HepG2 (cell line): Measurements from ENCODE around the gene NRBP1. TPM values are rescaled to one million over a fixed set of nuclear protein-coding genes. Genes with fewer than 3 reads are reported as not detected.

ENCODE experiments used
- AGO2 ChIP-seq: fragments of 200-400 bp; formaldehyde crosslinking; optimal IDR thresholded peaks from 2 replicates; pipeline ENCODE3; 2017; ENCODE audit warnings: mild to moderate bottlenecking, low read depth, low read length, moderate library complexity
- BCL6 ChIP-seq: IDR thresholded peaks from 2 replicates; pipeline ENCODE4 v1.6.1; 2016; ENCODE audit warnings: missing genetic modification reagents, missing compliant biosample characterization
- CBX5 ChIP-seq: sonication (generic); formaldehyde crosslinking; IDR thresholded peaks from 2 replicates; pipeline ENCODE4 v1.4.0; 2020; ENCODE audit warnings: missing genetic modification reagents, borderline replicate concordance
- ETV5 ChIP-seq: IDR thresholded peaks from 2 replicates; pipeline ENCODE4 v1.6.1; 2018; ENCODE audit warnings: missing biosample characterization, missing genetic modification reagents, inconsistent platforms, borderline replicate concordance
- FOXK2 ChIP-seq: fragments of 450-650 bp; IDR thresholded peaks from 2 replicates; pipeline ENCODE4 v1.6.1; 2016
- HNRNPH1 ChIP-seq: fragments of 200-400 bp; formaldehyde crosslinking; optimal IDR thresholded peaks from 2 replicates; pipeline ENCODE3; 2017; ENCODE audit warnings: mild to moderate bottlenecking, low read depth, low read length
- MIXL1 ChIP-seq: IDR thresholded peaks from 2 replicates; pipeline ENCODE4 v1.6.1; 2016
- NKX3-1 ChIP-seq: sonication (generic); formaldehyde crosslinking; IDR thresholded peaks from 2 replicates; pipeline ENCODE4 v1.5.0; 2020; ENCODE audit warnings: missing genetic modification reagents
- NR2F2 ChIP-seq: IDR thresholded peaks from 2 replicates; pipeline ENCODE4 v1.6.1; 2012; ENCODE audit warnings: low read depth, inconsistent platforms, borderline replicate concordance
- RARA ChIP-seq: IDR thresholded peaks from 2 replicates; pipeline ENCODE4 v1.6.1; 2016; ENCODE audit warnings: missing genetic modification reagents, missing compliant biosample characterization
- RCOR2 ChIP-seq: IDR thresholded peaks from 2 replicates; pipeline ENCODE4 v1.6.1; 2016; ENCODE audit warnings: missing biosample characterization, missing genetic modification reagents
- RFX3 ChIP-seq: IDR thresholded peaks from 2 replicates; pipeline ENCODE4 v1.6.1; 2016; ENCODE audit warnings: missing biosample characterization, missing genetic modification reagents
- RXRA ChIP-seq: sonication (generic); formaldehyde crosslinking; IDR thresholded peaks from 2 replicates; pipeline ENCODE4 v1.5.1; 2020; ENCODE audit warnings: missing genetic modification reagents
- SAP130 ChIP-seq: IDR thresholded peaks from 2 replicates; pipeline ENCODE4 v1.6.1; 2016; ENCODE audit warnings: low read depth
- SOX13 ChIP-seq, 3 experiments: fragments of 450-650 bp in 1 of 3; sonication (generic) in 1 of 3; formaldehyde crosslinking in 1 of 3; IDR thresholded peaks in 2 of 3; conservative IDR thresholded peaks in 1 of 3; 2 replicates each; pipeline versions ENCODE4 v1.5.0 to v1.6.1; 2016 to 2020; ENCODE audit warnings: antibody characterized with exemption in 1 of 3, mild to moderate bottlenecking in 1 of 3, missing compliant biosample characterization in 1 of 3, missing genetic modification reagents in 1 of 3, moderate library complexity in 1 of 3
- TBL1XR1 ChIP-seq: fragments of 150-350 bp; IDR thresholded peaks from 2 replicates; pipeline ENCODE4 v1.6.1; 2014; ENCODE audit warnings: borderline replicate concordance, low read length; ENCODE audit not compliant: partially characterized antibody
- TEAD3 ChIP-seq: optimal IDR thresholded peaks from 2 replicates; pipeline ENCODE3; 2016; ENCODE audit warnings: borderline replicate concordance
- TP53 ChIP-seq: sonication (generic); formaldehyde crosslinking; conservative IDR thresholded peaks from 2 replicates; pipeline ENCODE4 v1.4.0; 2020; ENCODE audit warnings: missing genetic modification reagents
- ZKSCAN8 ChIP-seq: IDR thresholded peaks from 2 replicates; pipeline ENCODE4 v1.6.1; 2016; ENCODE audit warnings: borderline replicate concordance, missing genetic modification reagents, missing compliant biosample characterization
- ZMYM3 ChIP-seq: sonication (generic); formaldehyde crosslinking; IDR thresholded peaks from 2 replicates; pipeline ENCODE4 v1.5.1; 2020; ENCODE audit warnings: mild to moderate bottlenecking, missing genetic modification reagents
- ZNF292 ChIP-seq: sonication (generic); formaldehyde crosslinking; IDR thresholded peaks from 2 replicates; pipeline ENCODE4 v1.8.1; 2022; ENCODE audit warnings: mild to moderate bottlenecking, low read depth, missing genetic modification reagents, borderline replicate concordance
- ZNF773 ChIP-seq: sonication (generic); formaldehyde crosslinking; IDR thresholded peaks from 2 replicates; pipeline ENCODE4 v1.4.0; 2020; ENCODE audit warnings: missing genetic modification reagents, borderline replicate concordance
- polyA plus RNA-seq, 8 experiments: library from polyadenylated mRNA; depleted of rRNA in 3 of 8; stranded (reverse) in 7 of 8; unstranded in 1 of 8; fragments of >200 nt; fragmentation: Illumina TruSeq in 4 of 8; extraction: Trizol in 4 of 8; gene quantifications; 2 replicates each; pipeline versions ENCODE4 v1.2.1 to v1.2.3, GENCODE V29; 2011 to 2016; ENCODE audit warnings: low read depth in 4 of 8, missing spikeins in 1 of 8, mixed read lengths in 1 of 8; ENCODE audit not compliant: insufficient read depth in 1 of 8
- total RNA-seq, 5 experiments: library from RNA; depleted of rRNA; stranded (reverse); fragments of >200 nt; fragmentation: Illumina TruSeq; extraction: Trizol; gene quantifications; 2 replicates each; pipeline ENCODE4 v1.2.3, GENCODE V29; 2016; ENCODE audit warnings: low read depth in 1 of 5
- TF ChIP-seq, protein P1 (sequence below), 2 experiments: fragments of 450-650 bp in 1 of 2; sonication (generic) in 1 of 2; formaldehyde crosslinking; IDR thresholded peaks; 2 replicates each; pipeline versions ENCODE4 v1.5.0 to v1.8.0; 2020 to 2022; ENCODE audit warnings: mild to moderate bottlenecking in 1 of 2, missing genetic modification reagents in 1 of 2
- TF ChIP-seq, protein P2 (sequence below): IDR thresholded peaks from 2 replicates; pipeline ENCODE4 v1.6.1; 2012; ENCODE audit warnings: low read depth, low read length, improper control_type of control experiment
- TF ChIP-seq, protein P3 (sequence below): sonication (generic); formaldehyde crosslinking; IDR thresholded peaks from 2 replicates; pipeline ENCODE4 v1.5.0; 2020; ENCODE audit warnings: mild to moderate bottlenecking, missing genetic modification reagents
- TF ChIP-seq, protein P4 (sequence below): sonication (generic); formaldehyde crosslinking; IDR thresholded peaks from 2 replicates; pipeline ENCODE4 v1.8.0; 2022; ENCODE audit warnings: mild to moderate bottlenecking, missing genetic modification reagents

NRBP1 gene
- total and polyA plus RNA-seq, 2 of the 13 experiments (the other 11 are each of a cell fraction or from before 2014, with no cell fraction given) = 165 to 240 TPM

DNA sequence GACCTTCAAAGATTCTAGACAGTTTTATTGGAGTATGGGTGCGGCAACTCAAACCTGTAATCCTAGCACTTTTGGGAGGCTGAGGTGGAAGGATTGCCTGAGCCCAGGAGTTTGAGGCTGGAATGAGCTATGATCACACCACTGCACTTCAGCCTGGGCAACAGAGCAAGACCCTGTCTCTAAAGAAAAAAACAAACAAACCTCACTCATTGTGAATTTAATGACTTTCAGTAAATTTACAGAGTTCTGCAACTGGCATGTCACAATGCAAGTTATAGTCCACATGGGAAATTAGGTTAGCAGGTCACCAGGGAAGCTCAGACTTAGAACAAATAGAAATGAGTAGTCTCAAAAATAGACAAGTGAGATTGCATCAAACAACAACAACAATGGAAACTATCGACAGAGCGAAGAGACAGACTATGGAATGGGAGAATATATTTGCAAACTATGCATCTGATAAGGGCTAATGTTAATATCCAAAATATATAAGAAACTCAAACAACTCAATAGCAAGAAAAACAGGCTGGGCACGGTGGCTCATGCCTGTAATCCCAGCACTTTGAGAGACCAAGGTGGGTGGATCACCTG, 6.7 kb upstream of the NRBP1 start (continued):
- TF ChIP-seq ZNF292 = no peak
- no peak for TF ChIP-seq SOX13 (IDR thresholded peaks at IDR 0.05)
- peak in 1 of 2 experiments; percentile 49; a peak in 1 of 4 replicates for TF ChIP-seq SOX13 (CRISPR knock-in tag; conservative IDR thresholded peaks at IDR 0.05 in 1 of 2, IDR thresholded peaks at IDR 0.05 in 1 of 2)
- TF ChIP-seq SAP130 (CRISPR knock-in tag) = peak; percentile 46; the same call in 1 of the 2 replicates
- peak; percentile 93 for TF ChIP-seq ZMYM3 (CRISPR knock-in tag)
- no peak for TF ChIP-seq AGO2
- TF ChIP-seq, protein P1, sequence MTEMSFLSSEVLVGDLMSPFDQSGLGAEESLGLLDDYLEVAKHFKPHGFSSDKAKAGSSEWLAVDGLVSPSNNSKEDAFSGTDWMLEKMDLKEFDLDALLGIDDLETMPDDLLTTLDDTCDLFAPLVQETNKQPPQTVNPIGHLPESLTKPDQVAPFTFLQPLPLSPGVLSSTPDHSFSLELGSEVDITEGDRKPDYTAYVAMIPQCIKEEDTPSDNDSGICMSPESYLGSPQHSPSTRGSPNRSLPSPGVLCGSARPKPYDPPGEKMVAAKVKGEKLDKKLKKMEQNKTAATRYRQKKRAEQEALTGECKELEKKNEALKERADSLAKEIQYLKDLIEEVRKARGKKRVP (CRISPR knock-in tag; IDR thresholded peaks at IDR 0.05) = no peak
- 0 out of 2 replicates have a peak, but pooled peaks have one; percentile 45 for TF ChIP-seq RARA (CRISPR knock-in tag)
- TF ChIP-seq ZKSCAN8 (CRISPR knock-in tag) = no peak
- no peak for TF ChIP-seq ZNF773 (CRISPR knock-in tag)
- TF ChIP-seq RFX3 = no peak
- TF ChIP-seq TBL1XR1 = peak; percentile 26
- TF ChIP-seq BCL6 = peak; percentile 38; the same call in 1 of the 2 replicates
- TF ChIP-seq, protein P2, sequence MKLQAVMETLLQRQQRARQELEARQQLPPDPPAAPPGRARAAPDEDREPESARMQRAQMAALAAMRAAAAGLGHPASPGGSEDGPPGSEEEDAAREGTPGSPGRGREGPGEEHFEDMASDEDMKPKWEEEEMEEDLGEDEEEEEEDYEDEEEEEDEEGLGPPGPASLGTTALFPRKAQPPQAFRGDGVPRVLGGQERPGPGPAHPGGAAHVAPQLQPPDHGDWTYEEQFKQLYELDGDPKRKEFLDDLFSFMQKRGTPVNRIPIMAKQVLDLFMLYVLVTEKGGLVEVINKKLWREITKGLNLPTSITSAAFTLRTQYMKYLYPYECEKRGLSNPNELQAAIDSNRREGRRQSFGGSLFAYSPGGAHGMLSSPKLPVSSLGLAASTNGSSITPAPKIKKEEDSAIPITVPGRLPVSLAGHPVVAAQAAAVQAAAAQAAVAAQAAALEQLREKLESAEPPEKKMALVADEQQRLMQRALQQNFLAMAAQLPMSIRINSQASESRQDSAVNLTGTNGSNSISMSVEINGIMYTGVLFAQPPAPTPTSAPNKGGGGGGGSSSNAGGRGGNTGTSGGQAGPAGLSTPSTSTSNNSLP = peak; percentile 30; the same call in 1 of the 2 replicates
- TF ChIP-seq FOXK2 = peak; percentile 27; the same call in 1 of the 2 replicates
- TF ChIP-seq ETV5 (CRISPR knock-in tag) = no peak
- TF ChIP-seq RCOR2 (CRISPR knock-in tag) = 0 out of 2 replicates have a peak, but pooled peaks have one; percentile 34
- no peak for TF ChIP-seq NKX3-1 (CRISPR knock-in tag)
- TF ChIP-seq, protein P3, sequence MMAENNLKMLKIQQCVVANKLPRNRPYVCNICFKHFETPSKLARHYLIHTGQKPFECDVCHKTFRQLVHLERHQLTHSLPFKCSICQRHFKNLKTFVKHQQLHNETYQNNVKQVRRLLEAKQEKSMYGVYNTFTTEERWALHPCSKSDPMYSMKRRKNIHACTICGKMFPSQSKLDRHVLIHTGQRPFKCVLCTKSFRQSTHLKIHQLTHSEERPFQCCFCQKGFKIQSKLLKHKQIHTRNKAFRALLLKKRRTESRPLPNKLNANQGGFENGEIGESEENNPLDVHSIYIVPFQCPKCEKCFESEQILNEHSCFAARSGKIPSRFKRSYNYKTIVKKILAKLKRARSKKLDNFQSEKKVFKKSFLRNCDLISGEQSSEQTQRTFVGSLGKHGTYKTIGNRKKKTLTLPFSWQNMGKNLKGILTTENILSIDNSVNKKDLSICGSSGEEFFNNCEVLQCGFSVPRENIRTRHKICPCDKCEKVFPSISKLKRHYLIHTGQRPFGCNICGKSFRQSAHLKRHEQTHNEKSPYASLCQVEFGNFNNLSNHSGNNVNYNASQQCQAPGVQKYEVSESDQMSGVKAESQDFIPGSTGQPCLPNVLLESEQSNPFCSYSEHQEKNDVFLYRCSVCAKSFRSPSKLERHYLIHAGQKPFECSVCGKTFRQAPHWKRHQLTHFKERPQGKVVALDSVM (CRISPR knock-in tag) = peak; percentile 93
- TF ChIP-seq NR2F2 = no peak
- TF ChIP-seq MIXL1 = peak; percentile 42; the same call in 1 of the 2 replicates
- no peak for TF ChIP-seq TP53 (CRISPR knock-in tag)
- peak; percentile 18 for TF ChIP-seq TEAD3 (CRISPR knock-in tag)
- no peak for TF ChIP-seq HNRNPH1
- TF ChIP-seq, protein P4, sequence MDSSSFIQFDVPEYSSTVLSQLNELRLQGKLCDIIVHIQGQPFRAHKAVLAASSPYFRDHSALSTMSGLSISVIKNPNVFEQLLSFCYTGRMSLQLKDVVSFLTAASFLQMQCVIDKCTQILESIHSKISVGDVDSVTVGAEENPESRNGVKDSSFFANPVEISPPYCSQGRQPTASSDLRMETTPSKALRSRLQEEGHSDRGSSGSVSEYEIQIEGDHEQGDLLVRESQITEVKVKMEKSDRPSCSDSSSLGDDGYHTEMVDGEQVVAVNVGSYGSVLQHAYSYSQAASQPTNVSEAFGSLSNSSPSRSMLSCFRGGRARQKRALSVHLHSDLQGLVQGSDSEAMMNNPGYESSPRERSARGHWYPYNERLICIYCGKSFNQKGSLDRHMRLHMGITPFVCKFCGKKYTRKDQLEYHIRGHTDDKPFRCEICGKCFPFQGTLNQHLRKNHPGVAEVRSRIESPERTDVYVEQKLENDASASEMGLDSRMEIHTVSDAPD (CRISPR knock-in tag) = no peak
- no peak for TF ChIP-seq RXRA (CRISPR knock-in tag)
- TF ChIP-seq CBX5 (CRISPR knock-in tag) = no peak
